GM19023 (cell line): ENCODE results near the gene SNAPC5.
A peak's percentile ranks its signal among the peaks of the same experiment; 100 is the strongest.
"Not testable (repeated sequence)": the region's sequence is repeated elsewhere in the genome, so short reads cannot be mapped to it uniquely, and the experiment has no call there.

ENCODE experiments used
- ATAC-seq: cut with Tn5 transposase; IDR thresholded peaks from one replicate; pipeline ENCODE4 v1.9.1; 2021; ENCODE audit warnings: mild to moderate bottlenecking, moderate library complexity; ENCODE audit not compliant: unreplicated experiment

SNAPC5 gene

GRCh38 chr15:66497502-66498455, at the start of gene SNAPC5:
Gene SNAPC5, minus strand, starts transcription at chr15:66497762. Its CDS starts 31 bp downstream, at chr15:66497731.
- ATAC-seq, result peak; percentile 80

- ATAC-seq, result no peak
Measured at GRCh38 chr15:66545255-66545654, 47.7 kb upstream of the SNAPC5 start.

GRCh38 chr15:66542896-66543295, 45.3 kb upstream of the SNAPC5 start:
- no peak for ATAC-seq

GRCh38 chr15:66535056-66535455, 37.5 kb upstream of the SNAPC5 start:
- no peak for ATAC-seq

- no peak for ATAC-seq
Measured at GRCh38 chr15:66524838-66525237, 27.3 kb upstream of the SNAPC5 start.

GRCh38 chr15:66523926-66524325, 26.4 kb upstream of the SNAPC5 start:
- ATAC-seq, result no peak

GRCh38 chr15:66515901-66516322, 18.4 kb upstream of the SNAPC5 start:
- ATAC-seq, result no peak

GRCh38 chr15:66514586-66514985, 17.0 kb upstream of the SNAPC5 start:
- no peak for ATAC-seq

GRCh38 chr15:66508293-66508883, 10.8 kb upstream of the SNAPC5 start:
- ATAC-seq, result no peak

- ATAC-seq, result no peak
Measured at GRCh38 chr15:66505818-66506217, 8.3 kb upstream of the SNAPC5 start.

GRCh38 chr15:66505430-66505811, 7.9 kb upstream of the SNAPC5 start:
- peak; percentile 19 for ATAC-seq

- ATAC-seq, result peak; percentile 76
Measured at GRCh38 chr15:66504563-66505429, 7.2 kb upstream of the SNAPC5 start, which contains the start of the genes RPL4 and ZWILCH. Gene RPL4, minus strand, starts transcription at chr15:66504855. Its CDS starts 65 bp downstream, at chr15:66504790. Gene ZWILCH, plus strand, starts transcription at chr15:66505326. Its CDS starts 13 bp downstream, at chr15:66505339.

- no peak for ATAC-seq
Measured at GRCh38 chr15:66503780-66504562, 6.4 kb upstream of the SNAPC5 start.

- ATAC-seq, result not testable (repeated sequence)
Measured at GRCh38 chr15:66503041-66503648, 5.6 kb upstream of the SNAPC5 start.

- ATAC-seq, result no peak
Measured at GRCh38 chr15:66502491-66502890, 4.9 kb upstream of the SNAPC5 start.

GRCh38 chr15:66500346-66500745, 2.8 kb upstream of the SNAPC5 start:
- not testable (repeated sequence) for ATAC-seq

GRCh38 chr15:66498501-66499386, 1.2 kb upstream of the SNAPC5 start:
- ATAC-seq, result no peak

GRCh38 chr15:66496951-66497501, 536 bp downstream of the SNAPC5 start:
- ATAC-seq, result peak; percentile 15
